ENCODE measurements around the gene SLC7A11.

Gene SLC7A11

DNA sequence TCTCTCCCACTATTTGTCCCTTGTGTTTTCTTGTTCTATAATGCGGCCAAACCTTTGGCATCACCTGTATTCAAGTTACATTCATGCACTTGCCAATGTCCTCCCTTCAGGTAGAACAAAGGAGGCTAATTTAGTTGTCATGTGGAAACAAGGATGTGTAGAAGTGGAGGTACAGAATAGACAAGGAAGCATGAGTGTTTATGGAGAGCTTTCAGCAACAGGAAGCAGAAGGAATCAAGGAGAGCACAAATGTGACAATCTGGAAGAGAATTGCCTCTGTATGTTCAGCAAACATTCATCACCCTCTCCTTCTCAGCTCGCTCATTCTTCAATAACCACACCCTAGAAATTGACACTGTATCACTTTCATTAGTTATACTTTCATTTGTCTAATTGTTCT lies 103.4 kb downstream of the SLC7A11 start:
- Histone ChIP-seq H3K4me1 (ENCODE audit: insufficient read depth, low read length) (no peaks in the 10 kb centered on the region), H3K4me3 (ENCODE audit: low read length) (no peak overlapping the region), H3K9ac (ENCODE audit: low read depth, low read length) (no peak overlapping the region), H3K27ac (ENCODE audit: low read length) (no peak overlapping the region), H3K9me3 (ENCODE audit: insufficient read depth, low read depth, low read length) (no peaks in the 10 kb centered on the region), H3K27me3 (ENCODE audit: insufficient read depth, low read length) (no peaks in the 10 kb centered on the region), H3K36me3 (ENCODE audit: insufficient read depth, low read depth, low read length) (no peaks in the 10 kb centered on the region)

DNA sequence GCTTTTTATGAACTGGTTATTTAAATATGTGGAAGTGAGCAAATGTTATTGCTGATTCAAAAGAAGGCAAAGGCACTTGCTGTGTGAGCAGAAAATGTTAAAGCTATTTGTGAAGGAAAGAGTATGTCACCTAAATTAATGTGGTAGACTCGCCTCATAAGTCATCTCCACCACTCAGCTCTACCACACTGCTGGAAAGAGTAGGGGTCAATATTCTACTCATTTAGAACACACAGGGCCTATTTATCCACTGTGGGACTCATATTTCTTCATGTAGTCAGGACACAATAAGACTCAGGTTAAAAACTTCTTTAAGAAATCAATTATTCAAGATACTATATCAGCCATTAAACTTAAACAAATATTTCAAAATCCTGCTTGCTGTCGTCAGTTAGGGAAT lies 106.5 kb downstream of the SLC7A11 start:
- Histone ChIP-seq H3K4me1 (ENCODE audit: insufficient read depth, low read length) (no peaks in the 10 kb centered on the region), H3K4me3 (ENCODE audit: low read length) (no peak overlapping the region), H3K27me3 (ENCODE audit: insufficient read depth, low read length) (no peaks in the 10 kb centered on the region), H3K27ac (ENCODE audit: low read length) (no peak overlapping the region), H3K36me3 (ENCODE audit: insufficient read depth, low read depth, low read length) (no peaks in the 10 kb centered on the region), H3K9me3 (ENCODE audit: insufficient read depth, low read depth, low read length) (no peaks in the 10 kb centered on the region), H3K9ac (ENCODE audit: low read depth, low read length) (no peak overlapping the region)

DNA sequence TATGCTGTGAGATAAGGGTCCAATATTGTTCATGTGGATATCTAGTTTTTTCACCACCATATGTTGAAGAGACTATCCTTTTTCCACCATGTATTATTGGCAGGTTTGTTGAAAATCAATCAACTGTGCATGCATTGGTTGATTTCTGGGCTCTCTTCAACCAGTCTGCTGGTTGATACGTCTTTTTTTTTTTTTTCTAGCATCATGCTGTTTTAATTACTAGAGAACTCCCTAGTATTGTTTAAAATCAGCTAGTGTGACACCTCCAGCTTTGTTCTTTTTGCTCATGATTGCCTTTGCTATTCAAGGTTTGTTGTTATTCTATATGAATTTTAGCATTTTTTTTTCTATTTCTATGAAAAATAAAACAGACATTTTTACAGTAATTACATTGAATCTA lies 123.9 kb downstream of the SLC7A11 start:
- Histone ChIP-seq H3K27ac (ENCODE audit: low read length) (no peak overlapping the region), H3K27me3 (ENCODE audit: insufficient read depth, low read length) (no peaks in the 10 kb centered on the region), H3K4me3 (ENCODE audit: low read length) (no peak overlapping the region), H3K4me1 (ENCODE audit: insufficient read depth, low read length) (peaks cover 7% of the 10 kb centered on the region; the same call in 1 of the 2 replicates), H3K9me3 (ENCODE audit: insufficient read depth, low read depth, low read length) (no peaks in the 10 kb centered on the region; the same call in 1 of the 2 replicates), H3K36me3 (ENCODE audit: insufficient read depth, low read depth, low read length) (no peaks in the 10 kb centered on the region), H3K9ac (ENCODE audit: low read depth, low read length) (no peak overlapping the region)

DNA sequence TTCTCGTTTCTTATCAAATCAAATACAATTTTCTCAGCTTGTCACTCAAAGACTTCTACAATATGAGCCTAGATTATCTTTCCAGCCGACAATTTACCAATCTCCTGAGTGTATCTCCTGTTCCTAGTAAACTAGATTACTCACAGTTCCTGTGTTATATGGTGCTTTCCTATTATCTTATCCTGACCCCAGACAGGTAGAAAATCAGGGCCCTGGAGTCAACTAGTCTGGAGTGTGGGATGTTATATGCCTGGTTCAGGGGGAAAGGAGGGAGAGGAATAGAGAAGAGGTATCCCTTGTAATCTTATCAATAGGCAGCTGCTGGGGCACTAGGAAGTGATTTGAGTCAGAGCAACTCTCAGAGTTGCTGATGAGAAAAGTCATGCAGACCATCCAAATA lies 127.1 kb downstream of the SLC7A11 start:
- H3K27ac ChIP-seq (ENCODE audit: low read length): no peak overlapping the region
- no peak overlapping the region for H3K4me3 ChIP-seq (ENCODE audit: low read length)
- peaks cover 32% of the 10 kb centered on the region; the same call in 1 of the 2 replicates for H3K4me1 ChIP-seq (ENCODE audit: insufficient read depth, low read length)
- H3K9me3 ChIP-seq (ENCODE audit: insufficient read depth, low read depth, low read length): no peaks in the 10 kb centered on the region
- no peaks in the 10 kb centered on the region for H3K27me3 ChIP-seq (ENCODE audit: insufficient read depth, low read length)
- no peak overlapping the region for H3K9ac ChIP-seq (ENCODE audit: low read depth, low read length)
- H3K36me3 ChIP-seq (ENCODE audit: insufficient read depth, low read depth, low read length): no peaks in the 10 kb centered on the region

DNA sequence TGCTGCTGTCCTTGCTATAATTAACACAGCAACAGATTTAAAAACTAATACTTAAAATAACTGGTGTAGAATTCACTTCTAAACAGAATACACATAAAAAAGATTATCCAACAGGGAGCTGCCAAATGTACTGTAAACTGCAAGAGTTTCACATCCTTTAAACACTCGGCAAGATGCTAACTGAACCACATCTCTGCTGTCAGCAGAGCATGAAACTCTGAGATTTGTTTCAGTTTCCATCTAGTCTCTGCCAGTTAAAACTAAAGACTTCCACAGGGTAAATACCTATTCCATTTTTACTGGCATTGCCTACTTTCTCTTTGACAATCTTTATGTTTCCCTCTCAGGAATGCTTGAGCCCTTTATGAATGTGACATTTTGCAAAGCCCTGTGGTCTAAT lies 127.7 kb downstream of the SLC7A11 start:
- peaks cover 32% of the 10 kb centered on the region; the same call in 1 of the 2 replicates for H3K4me1 ChIP-seq (ENCODE audit: insufficient read depth, low read length)
- no peak overlapping the region for H3K9ac ChIP-seq (ENCODE audit: low read depth, low read length)
- H3K36me3 ChIP-seq (ENCODE audit: insufficient read depth, low read depth, low read length): no peaks in the 10 kb centered on the region
- H3K4me3 ChIP-seq (ENCODE audit: low read length): no peak overlapping the region
- H3K27ac ChIP-seq (ENCODE audit: low read length): no peak overlapping the region
- H3K9me3 ChIP-seq (ENCODE audit: insufficient read depth, low read depth, low read length): no peaks in the 10 kb centered on the region
- H3K27me3 ChIP-seq (ENCODE audit: insufficient read depth, low read length): no peaks in the 10 kb centered on the region

All from iPS-20b (cell line).